Subcutaneous adipose tissue (tissue), 4 donors: ENCODE results near the gene MSI2. TPM values are rescaled to one million over a fixed set of nuclear protein-coding genes. Genes with fewer than 3 reads are reported as not detected.

Experiments
- CTCF ChIP-seq: fragments of 450-650 bp; IDR thresholded peaks from one replicate; pipeline ENCODE4 v1.5.1; 2016; ENCODE audit warnings: low read depth, mild to moderate bottlenecking, control low read depth, antibody characterized with exemption, moderate library complexity
- small RNA-seq: library from RNA; depleted of rRNA; stranded (forward); fragments of <200 nt; gene quantifications from one replicate; pipeline ENCODE3, GENCODE V24; 2016
- total RNA-seq, 4 donors: library from RNA; depleted of rRNA; stranded (reverse); fragments of >200 nt; gene quantifications; one replicate each; pipeline ENCODE4 v1.1.0, GENCODE V29; 2016

Gene MSI2
- total RNA-seq, 4 donors from 2014 or later = 9.5 to 12.9 (median 10.9) TPM

GRCh38 chr17:57726213-57726790, 470.0 kb downstream of the MSI2 start:
- TF ChIP-seq CTCF = no peak

- no peak for TF ChIP-seq CTCF
Observed at GRCh38 chr17:57726838-57727237, 470.5 kb downstream of the MSI2 start.

GRCh38 chr17:57727630-57728175, 471.4 kb downstream of the MSI2 start:
- TF ChIP-seq CTCF = no peak

- no peak for TF ChIP-seq CTCF
Observed at GRCh38 chr17:57730026-57730701, 473.8 kb downstream of the MSI2 start.

- TF ChIP-seq CTCF = no peak
Observed at GRCh38 chr17:57732062-57732461, 475.7 kb downstream of the MSI2 start.

GRCh38 chr17:57733085-57733484, 476.8 kb downstream of the MSI2 start:
- TF ChIP-seq CTCF = no peak

Small RNA genes within 50 kb of the gene (small RNA-seq; reads per million reads assigned to genes)
- gene RN7SL449P = not detected
- not detected for gene RNU7-134P

Other genes starting within 250 kb of the MSI2 start
- 10 to 100 TPM; 31.0 to 36.9 (median 36.3) TPM for gene AKAP1, start 171.3 kb upstream of the MSI2 start, total RNA-seq